WTC11 (cell line): ENCODE measurements around the gene FGD2.

ENCODE experiments used
- FOXJ3 ChIP-seq: sonication (generic); formaldehyde crosslinking; IDR thresholded peaks from 2 replicates; pipeline ENCODE4 v1.9.0; 2021; ENCODE audit warnings: missing genetic modification reagents, mild to moderate bottlenecking, borderline replicate concordance
- KAT7 ChIP-seq: sonication (generic); formaldehyde crosslinking; IDR thresholded peaks from 2 replicates; pipeline ENCODE4 v1.8.1; 2023; ENCODE audit warnings: missing genetic modification reagents, mild to moderate bottlenecking, borderline replicate concordance
- TP53 ChIP-seq: sonication (generic); formaldehyde crosslinking; IDR thresholded peaks from 2 replicates; pipeline ENCODE4 v1.8.1; 2023; ENCODE audit warnings: mild to moderate bottlenecking, missing genetic modification reagents
- ZNF138 ChIP-seq: sonication (generic); formaldehyde crosslinking; conservative IDR thresholded peaks from 2 replicates; pipeline ENCODE4 v1.8.1; 2022; ENCODE audit warnings: mild to moderate bottlenecking, moderate library complexity, missing genetic modification reagents
- TF ChIP-seq, protein P1 (sequence below): sonication (generic); formaldehyde crosslinking; IDR thresholded peaks from 2 replicates; pipeline ENCODE4 v1.8.1; 2022; ENCODE audit warnings: low read depth, missing genetic modification reagents, borderline replicate concordance
- TF ChIP-seq, protein P2 (sequence below): fragments of 200-600 bp; IDR thresholded peaks from 2 replicates; pipeline ENCODE4 v1.8.0; 2022; ENCODE audit warnings: antibody characterized with exemption
- TF ChIP-seq, protein P3 (sequence below): fragments of 250-450 bp; sonication (Bioruptor Pico); IDR thresholded peaks from 2 replicates; pipeline ENCODE4 v1.9.0; 2021; ENCODE audit warnings: mild to moderate bottlenecking
- TF ChIP-seq, protein P4 (sequence below): sonication (generic); formaldehyde crosslinking; conservative IDR thresholded peaks from 2 replicates; pipeline ENCODE4 v1.8.1; 2023; ENCODE audit warnings: mild to moderate bottlenecking, low read depth, missing genetic modification reagents, moderate library complexity

DNA sequence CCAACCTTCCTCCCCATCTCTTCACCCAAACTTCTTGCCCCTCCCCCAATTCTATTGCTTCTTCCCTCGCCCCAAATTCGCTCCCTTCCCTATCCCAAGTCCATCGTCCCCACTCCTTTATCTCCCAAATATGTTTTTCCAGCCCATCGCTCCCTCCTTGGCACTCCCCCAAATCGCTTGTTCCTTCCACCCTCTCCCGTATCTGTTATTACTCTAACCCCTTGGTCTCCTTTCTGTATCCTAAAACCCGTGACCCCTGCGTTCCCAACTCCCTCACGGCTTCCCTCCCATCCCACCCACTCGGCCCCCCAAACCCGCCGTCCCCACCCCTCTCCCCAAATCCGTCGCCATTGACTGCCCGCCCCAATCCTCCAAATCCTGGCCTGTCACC, 20.0 kb upstream of the FGD2 start:
- no peak for TF ChIP-seq FOXJ3
- TF ChIP-seq KAT7 = no peak
- TF ChIP-seq, protein P1, sequence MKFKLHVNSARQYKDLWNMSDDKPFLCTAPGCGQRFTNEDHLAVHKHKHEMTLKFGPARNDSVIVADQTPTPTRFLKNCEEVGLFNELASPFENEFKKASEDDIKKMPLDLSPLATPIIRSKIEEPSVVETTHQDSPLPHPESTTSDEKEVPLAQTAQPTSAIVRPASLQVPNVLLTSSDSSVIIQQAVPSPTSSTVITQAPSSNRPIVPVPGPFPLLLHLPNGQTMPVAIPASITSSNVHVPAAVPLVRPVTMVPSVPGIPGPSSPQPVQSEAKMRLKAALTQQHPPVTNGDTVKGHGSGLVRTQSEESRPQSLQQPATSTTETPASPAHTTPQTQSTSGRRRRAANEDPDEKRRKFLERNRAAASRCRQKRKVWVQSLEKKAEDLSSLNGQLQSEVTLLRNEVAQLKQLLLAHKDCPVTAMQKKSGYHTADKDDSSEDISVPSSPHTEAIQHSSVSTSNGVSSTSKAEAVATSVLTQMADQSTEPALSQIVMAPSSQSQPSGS (CRISPR knock-in tag) = no peak
- TF ChIP-seq ZNF138 = no peak
- TF ChIP-seq, protein P2, sequence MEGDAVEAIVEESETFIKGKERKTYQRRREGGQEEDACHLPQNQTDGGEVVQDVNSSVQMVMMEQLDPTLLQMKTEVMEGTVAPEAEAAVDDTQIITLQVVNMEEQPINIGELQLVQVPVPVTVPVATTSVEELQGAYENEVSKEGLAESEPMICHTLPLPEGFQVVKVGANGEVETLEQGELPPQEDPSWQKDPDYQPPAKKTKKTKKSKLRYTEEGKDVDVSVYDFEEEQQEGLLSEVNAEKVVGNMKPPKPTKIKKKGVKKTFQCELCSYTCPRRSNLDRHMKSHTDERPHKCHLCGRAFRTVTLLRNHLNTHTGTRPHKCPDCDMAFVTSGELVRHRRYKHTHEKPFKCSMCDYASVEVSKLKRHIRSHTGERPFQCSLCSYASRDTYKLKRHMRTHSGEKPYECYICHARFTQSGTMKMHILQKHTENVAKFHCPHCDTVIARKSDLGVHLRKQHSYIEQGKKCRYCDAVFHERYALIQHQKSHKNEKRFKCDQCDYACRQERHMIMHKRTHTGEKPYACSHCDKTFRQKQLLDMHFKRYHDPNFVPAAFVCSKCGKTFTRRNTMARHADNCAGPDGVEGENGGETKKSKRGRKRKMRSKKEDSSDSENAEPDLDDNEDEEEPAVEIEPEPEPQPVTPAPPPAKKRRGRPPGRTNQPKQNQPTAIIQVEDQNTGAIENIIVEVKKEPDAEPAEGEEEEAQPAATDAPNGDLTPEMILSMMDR = no peak
- TF ChIP-seq, protein P3, sequence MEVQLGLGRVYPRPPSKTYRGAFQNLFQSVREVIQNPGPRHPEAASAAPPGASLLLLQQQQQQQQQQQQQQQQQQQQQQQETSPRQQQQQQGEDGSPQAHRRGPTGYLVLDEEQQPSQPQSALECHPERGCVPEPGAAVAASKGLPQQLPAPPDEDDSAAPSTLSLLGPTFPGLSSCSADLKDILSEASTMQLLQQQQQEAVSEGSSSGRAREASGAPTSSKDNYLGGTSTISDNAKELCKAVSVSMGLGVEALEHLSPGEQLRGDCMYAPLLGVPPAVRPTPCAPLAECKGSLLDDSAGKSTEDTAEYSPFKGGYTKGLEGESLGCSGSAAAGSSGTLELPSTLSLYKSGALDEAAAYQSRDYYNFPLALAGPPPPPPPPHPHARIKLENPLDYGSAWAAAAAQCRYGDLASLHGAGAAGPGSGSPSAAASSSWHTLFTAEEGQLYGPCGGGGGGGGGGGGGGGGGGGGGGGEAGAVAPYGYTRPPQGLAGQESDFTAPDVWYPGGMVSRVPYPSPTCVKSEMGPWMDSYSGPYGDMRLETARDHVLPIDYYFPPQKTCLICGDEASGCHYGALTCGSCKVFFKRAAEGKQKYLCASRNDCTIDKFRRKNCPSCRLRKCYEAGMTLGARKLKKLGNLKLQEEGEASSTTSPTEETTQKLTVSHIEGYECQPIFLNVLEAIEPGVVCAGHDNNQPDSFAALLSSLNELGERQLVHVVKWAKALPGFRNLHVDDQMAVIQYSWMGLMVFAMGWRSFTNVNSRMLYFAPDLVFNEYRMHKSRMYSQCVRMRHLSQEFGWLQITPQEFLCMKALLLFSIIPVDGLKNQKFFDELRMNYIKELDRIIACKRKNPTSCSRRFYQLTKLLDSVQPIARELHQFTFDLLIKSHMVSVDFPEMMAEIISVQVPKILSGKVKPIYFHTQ (CRISPR knock-in tag) = no peak
- TF ChIP-seq TP53 (CRISPR knock-in tag) = no peak
- TF ChIP-seq, protein P4, sequence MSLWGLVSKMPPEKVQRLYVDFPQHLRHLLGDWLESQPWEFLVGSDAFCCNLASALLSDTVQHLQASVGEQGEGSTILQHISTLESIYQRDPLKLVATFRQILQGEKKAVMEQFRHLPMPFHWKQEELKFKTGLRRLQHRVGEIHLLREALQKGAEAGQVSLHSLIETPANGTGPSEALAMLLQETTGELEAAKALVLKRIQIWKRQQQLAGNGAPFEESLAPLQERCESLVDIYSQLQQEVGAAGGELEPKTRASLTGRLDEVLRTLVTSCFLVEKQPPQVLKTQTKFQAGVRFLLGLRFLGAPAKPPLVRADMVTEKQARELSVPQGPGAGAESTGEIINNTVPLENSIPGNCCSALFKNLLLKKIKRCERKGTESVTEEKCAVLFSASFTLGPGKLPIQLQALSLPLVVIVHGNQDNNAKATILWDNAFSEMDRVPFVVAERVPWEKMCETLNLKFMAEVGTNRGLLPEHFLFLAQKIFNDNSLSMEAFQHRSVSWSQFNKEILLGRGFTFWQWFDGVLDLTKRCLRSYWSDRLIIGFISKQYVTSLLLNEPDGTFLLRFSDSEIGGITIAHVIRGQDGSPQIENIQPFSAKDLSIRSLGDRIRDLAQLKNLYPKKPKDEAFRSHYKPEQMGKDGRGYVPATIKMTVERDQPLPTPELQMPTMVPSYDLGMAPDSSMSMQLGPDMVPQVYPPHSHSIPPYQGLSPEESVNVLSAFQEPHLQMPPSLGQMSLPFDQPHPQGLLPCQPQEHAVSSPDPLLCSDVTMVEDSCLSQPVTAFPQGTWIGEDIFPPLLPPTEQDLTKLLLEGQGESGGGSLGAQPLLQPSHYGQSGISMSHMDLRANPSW (CRISPR knock-in tag) = no peak
